Activated CD4-positive, alpha-beta T cell treated with anti-CD3 and anti-CD28 coated beads, Interleukin-2, amount 10 ng/mL, durations not matched to agents 7 days and 5 days (primary cell): ENCODE data around the gene DYNC2I2. TPM values are rescaled to one million over a fixed set of nuclear protein-coding genes. Genes with fewer than 3 reads are reported as not detected.
"Not testable (repeated sequence)": the region's sequence is repeated elsewhere in the genome, so short reads cannot be mapped to it uniquely, and the experiment has no call there.

Experiments
- CTCF ChIA-PET: fragments of 350-600 bp; sonication (Branson Sonifier 250); formaldehyde crosslinking; loops from one replicate; lab custom pipeline; 2021; ENCODE audit warnings: antibody characterized with exemption; lab: Charles Lee
- POLR2A ChIA-PET: fragments of 350-600 bp; sonication (Branson Sonifier 250); formaldehyde crosslinking; loops from one replicate; lab custom pipeline; 2021; ENCODE audit warnings: antibody characterized with exemption; lab: Charles Lee
- DNase-seq: peaks from one replicate; pipeline ENCODE4 v3.0.0-alpha.2; 2020
- H3K27ac Mint-ChIP-seq: one replicate; pipeline ENCODE4 v1.8.0; 2021; ENCODE audit warnings: mild to moderate bottlenecking, moderate library complexity, mixed read lengths
- H3K27me3 Mint-ChIP-seq: one replicate; pipeline ENCODE4 v1.8.0; 2021; ENCODE audit warnings: mixed read lengths
- H3K36me3 Mint-ChIP-seq: one replicate; pipeline ENCODE4 v1.8.0; 2021; ENCODE audit warnings: low read depth, mixed read lengths
- H3K4me1 Mint-ChIP-seq: one replicate; pipeline ENCODE4 v1.8.0; 2021; ENCODE audit warnings: mixed read lengths
- H3K4me3 Mint-ChIP-seq: one replicate; pipeline ENCODE4 v1.8.0; 2021; ENCODE audit warnings: mild to moderate bottlenecking, moderate library complexity, mixed read lengths
- H3K9me3 Mint-ChIP-seq: one replicate; pipeline ENCODE4 v1.8.0; 2021; ENCODE audit warnings: mixed read lengths
- total RNA-seq, 2 experiments: library from RNA; stranded (reverse); gene quantifications; one replicate each; pipeline ENCODE4 v1.2.3, GENCODE V29; 2021

Gene DYNC2I2
- total RNA-seq, 2 experiments from 2014 or later: 60.6 to 68.3 TPM

DNA sequence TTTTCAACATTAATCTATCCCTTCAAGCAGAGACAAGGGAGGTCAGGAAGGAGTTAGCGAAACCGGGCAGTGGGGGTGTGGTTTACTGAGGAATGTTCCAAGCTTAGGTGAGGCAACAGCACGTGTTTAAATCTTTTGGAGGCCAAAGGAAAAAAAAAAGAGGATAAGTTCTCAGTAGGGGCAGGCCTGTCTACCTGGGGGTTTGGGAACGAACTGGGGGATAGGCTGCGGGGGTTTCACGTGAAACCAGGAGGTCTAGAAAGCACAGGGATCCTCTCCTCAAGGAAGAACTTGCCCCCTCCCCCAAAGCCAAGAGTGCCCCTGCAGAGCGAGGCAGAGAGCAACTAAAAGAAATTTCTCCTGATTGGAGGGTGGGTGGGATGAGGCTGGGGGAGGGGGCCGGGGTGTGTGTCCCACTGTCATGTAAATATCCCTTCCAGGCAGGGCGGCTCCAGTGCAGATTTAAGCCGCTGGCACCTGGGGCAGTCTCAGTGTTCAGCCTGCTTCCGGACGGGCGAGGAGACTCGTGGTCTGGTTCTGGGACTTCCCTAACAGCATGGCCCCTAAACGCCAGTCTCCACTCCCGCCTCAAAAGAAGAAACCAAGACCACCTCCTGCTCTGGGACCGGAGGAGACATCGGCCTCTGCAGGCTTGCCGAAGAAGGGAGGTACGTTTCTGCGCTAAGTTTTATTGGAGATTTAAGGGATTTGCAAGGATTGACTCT, 26.9 kb upstream of the DYNC2I2 start:
- H3K9me3 Mint-ChIP-seq: no peaks in the 10 kb centered on the region
- H3K4me1 Mint-ChIP-seq: peaks cover 53% of the 10 kb centered on the region
- H3K27ac Mint-ChIP-seq: peak overlapping the region; percentile 99
- H3K36me3 Mint-ChIP-seq: peaks cover 12% of the 10 kb centered on the region
- ChIA-PET POLR2A (interaction anchor here (0.6 kb wide), 1 partner anchor 33 kb away, joined by 4 read pairs; no protein-coding TSS in a partner anchor), CTCF (interaction anchor here (0.9 to 2.7 kb wide), 6 partner anchors 8 to 125 kb away, joined by 3 to 15 read pairs (median 4); partner anchors contain the start of gene PKN3)
- H3K27me3 Mint-ChIP-seq: no peaks in the 10 kb centered on the region
- peak; percentile 34 for DNase-seq
- peak overlapping the region; percentile 99 for H3K4me3 Mint-ChIP-seq

DNA sequence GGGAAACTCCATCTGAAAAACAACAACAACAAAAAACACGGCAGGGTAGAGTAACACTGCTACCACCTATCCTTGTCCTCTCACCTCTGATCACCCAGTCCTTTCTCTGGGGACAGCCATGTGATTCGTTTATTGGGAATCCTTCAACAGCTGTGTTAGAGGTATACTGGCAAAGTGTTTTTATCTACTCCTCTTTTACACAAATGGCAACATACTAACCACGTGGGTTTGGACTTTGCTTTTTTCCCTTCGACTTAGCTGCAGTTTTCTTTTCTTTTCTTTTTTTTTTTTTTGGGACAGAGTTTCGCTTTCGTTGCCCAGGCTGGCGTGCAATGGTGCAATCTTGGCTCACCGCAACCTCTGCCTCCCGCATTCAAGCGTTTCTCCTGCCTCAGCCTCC, 21.1 kb upstream of the DYNC2I2 start:
- CTCF ChIA-PET: interaction anchor here (0.6 to 3.3 kb wide), 6 partner anchors 10 to 223 kb away, joined by 3 to 10 read pairs (median 4); no protein-coding TSS in a partner anchor
- H3K4me3 Mint-ChIP-seq: no peak overlapping the region
- POLR2A ChIA-PET: interaction anchor here (0.6 kb wide), 1 partner anchor 23 kb away, joined by 3 read pairs; no protein-coding TSS in a partner anchor
- DNase-seq: no peak
- H3K36me3 Mint-ChIP-seq: no peaks in the 10 kb centered on the region
- no peaks in the 10 kb centered on the region for H3K9me3 Mint-ChIP-seq
- no peaks in the 10 kb centered on the region for H3K27me3 Mint-ChIP-seq
- H3K4me1 Mint-ChIP-seq: peaks cover 4% of the 10 kb centered on the region
- H3K27ac Mint-ChIP-seq: no peak overlapping the region

DNA sequence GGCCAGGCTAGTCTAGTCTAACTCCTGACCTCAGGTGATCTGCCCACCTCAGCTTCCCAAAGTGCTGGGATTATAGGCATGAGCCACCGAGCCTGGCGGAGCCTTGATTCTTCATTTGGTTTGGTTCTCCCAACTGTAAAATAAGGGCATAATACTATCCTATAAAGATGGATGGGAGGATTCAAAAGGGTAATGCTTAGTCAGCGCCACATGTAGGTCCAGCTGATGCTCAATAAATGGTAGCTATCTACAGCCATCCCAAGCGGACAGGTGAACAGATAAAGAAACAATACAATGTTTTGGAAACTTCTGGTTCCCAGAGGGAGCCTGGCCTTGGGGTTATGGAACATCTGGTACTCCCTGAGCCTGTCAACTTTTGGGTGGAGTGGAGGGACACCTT, 18.7 kb upstream of the DYNC2I2 start:
- CTCF ChIA-PET: interaction anchor here (0.7 to 3.3 kb wide), 9 partner anchors 8 to 154 kb away, joined by 3 to 15 read pairs (median 6); partner anchors contain the start of gene ENDOG
- POLR2A ChIA-PET: interaction anchor here (0.5 kb wide), 1 partner anchor 11 kb away, joined by 5 read pairs; no protein-coding TSS in a partner anchor
- Mint-ChIP-seq H3K36me3 (no peaks in the 10 kb centered on the region), H3K9me3 (no peaks in the 10 kb centered on the region), H3K4me1 (no peaks in the 10 kb centered on the region), H3K27me3 (no peaks in the 10 kb centered on the region), H3K27ac (no peak overlapping the region), H3K4me3 (no peak overlapping the region)
- DNase-seq: no peak

DNA sequence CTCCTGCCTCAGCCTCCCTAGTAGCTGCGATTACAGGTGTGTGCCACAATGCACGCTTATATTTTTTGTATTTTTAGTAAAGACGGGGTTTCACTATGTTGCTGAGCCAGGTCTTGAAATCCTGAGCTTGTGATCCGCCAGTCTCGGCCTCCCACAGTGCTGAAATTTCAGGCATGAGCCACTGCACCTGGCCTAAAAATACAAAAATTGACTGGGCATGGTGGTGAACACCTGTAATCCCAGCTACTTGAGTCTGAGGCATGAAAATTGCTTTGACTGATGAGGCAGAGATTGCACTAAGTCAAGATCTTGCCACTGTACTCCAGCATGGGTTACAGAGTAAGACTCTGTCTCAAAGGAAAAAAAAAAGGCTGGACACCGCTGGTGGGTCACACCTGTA, 13.1 kb upstream of the DYNC2I2 start:
- POLR2A ChIA-PET: no interaction called here
- Mint-ChIP-seq H3K4me1 (no peaks in the 10 kb centered on the region), H3K27me3 (no peaks in the 10 kb centered on the region), H3K27ac (no peak overlapping the region), H3K9me3 (no peaks in the 10 kb centered on the region), H3K4me3 (no peak overlapping the region), H3K36me3 (no peaks in the 10 kb centered on the region)
- CTCF ChIA-PET: interaction anchor here (0.6 to 2.0 kb wide), 2 partner anchors 21 to 22 kb away, joined by 5 to 6 read pairs; no protein-coding TSS in a partner anchor
- no peak for DNase-seq

DNA sequence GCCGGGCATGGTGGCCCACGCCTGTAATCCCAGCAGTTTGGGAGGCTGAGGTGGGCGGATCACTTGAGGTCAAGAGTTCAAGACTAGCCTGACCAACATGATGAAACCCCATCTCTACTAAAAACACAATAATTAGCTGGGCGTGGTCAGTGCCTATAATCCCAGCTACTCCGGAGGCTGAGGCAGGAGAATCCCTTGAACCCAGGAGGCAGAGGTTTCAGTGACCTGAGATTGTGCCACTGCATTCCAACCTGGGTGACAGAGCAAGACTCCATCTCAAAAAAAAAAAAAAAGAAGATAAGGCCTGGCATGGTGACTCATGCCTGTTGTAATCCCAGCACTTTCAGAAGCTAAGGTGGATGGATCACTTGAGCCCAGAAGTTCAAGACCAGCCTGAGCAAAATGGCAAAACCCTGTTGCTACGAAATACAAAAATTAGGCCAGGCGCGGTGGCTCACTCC, 9.9 kb upstream of the DYNC2I2 start:
- H3K27ac Mint-ChIP-seq, H3K4me1 Mint-ChIP-seq, H3K27me3 Mint-ChIP-seq, H3K4me3 Mint-ChIP-seq, POLR2A ChIA-PET, H3K36me3 Mint-ChIP-seq, H3K9me3 Mint-ChIP-seq, DNase-seq: not testable (repeated sequence)
- CTCF ChIA-PET: interaction anchor here (0.5 to 1.5 kb wide), 2 partner anchors 10 to 864 kb away, joined by 4 to 10 read pairs; no protein-coding TSS in a partner anchor

DNA sequence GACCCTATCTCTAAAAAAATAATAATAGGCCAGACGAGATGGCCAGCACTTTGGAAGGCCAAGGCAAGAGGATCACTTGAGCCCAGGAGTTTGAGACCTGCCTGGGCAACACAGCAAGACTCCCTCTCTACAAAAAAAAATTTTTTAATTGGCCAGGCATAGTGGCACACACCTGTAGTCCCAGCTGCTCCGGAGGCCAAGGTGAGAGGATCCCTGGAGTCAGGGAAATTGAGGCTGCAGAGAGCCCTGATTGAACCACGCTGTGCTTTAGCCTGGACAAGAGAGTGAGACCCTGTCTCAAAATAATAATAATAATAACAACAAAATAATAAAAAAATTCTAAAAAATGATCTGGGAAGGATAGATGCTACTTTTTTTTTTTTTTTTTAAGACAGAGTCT, 1.1 kb upstream of the DYNC2I2 start:
- Mint-ChIP-seq H3K27ac (peak overlapping the region; percentile 100), H3K27me3 (no peaks in the 10 kb centered on the region)

DNA sequence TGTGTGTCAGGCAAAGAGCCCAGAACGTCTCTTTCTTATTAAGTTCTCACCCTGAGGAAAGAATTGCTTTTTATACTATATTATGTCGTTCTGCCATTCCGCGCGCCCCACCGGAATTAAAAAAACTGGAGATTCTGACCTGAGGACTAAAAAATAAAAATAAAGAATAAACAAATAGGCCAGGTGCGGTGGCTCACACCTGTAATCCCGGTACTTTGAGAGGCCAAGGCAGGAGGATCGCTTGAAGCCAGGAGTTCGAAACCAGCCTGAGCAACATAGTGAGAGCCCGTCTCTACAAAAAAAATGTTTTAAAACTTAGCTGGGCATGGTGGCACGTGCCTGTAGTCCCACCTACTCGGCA, 677 bp upstream of the DYNC2I2 start:
- H3K4me1 Mint-ChIP-seq: peaks cover 21% of the 10 kb centered on the region
- H3K9me3 Mint-ChIP-seq: no peaks in the 10 kb centered on the region
- H3K4me3 Mint-ChIP-seq: peak overlapping the region; percentile 87
- POLR2A ChIA-PET: no interaction called here
- no peaks in the 10 kb centered on the region for H3K36me3 Mint-ChIP-seq
- CTCF ChIA-PET: interaction anchor here (1.4 to 1.8 kb wide), 3 partner anchors 17 to 107 kb away, joined by 3 to 6 read pairs (median 5); partner anchors contain the start of gene PKN3
- H3K27me3 Mint-ChIP-seq: no peaks in the 10 kb centered on the region
- no peak for DNase-seq
- peak overlapping the region; percentile 100 for H3K27ac Mint-ChIP-seq

More for the DNA sequence above, 1.1 kb upstream of the DYNC2I2 start:
- Mint-ChIP-seq H3K4me3 (no peak overlapping the region), H3K4me1 (peaks cover 21% of the 10 kb centered on the region), H3K9me3 (no peaks in the 10 kb centered on the region), H3K36me3 (no peaks in the 10 kb centered on the region)
- no peak for DNase-seq
- ChIA-PET POLR2A (no interaction called here), CTCF (interaction anchor here (0.9 to 1.8 kb wide), 4 partner anchors 17 to 107 kb away, joined by 3 to 6 read pairs (median 4); partner anchors contain the start of gene PKN3)

DNA sequence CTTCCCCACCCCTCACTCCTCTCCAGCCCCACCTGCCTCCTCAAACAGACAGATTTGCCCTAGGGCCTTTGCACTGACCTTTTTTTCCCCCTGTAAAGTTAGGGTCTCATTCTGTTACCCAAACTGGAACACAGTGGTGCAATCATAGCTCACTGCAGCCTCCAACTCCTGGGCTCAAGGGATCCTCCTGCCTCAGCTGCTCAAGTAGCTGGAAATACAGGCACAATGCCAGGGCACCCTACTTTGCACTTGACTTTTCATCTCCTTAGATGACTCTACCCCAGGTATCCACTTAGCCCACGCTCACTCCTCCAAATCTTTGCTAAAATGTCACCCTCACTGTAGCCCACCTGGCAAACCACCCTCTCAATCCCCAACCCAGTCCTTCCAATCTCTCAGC, 2.2 kb downstream of the DYNC2I2 start:
- peaks cover 23% of the 10 kb centered on the region for H3K4me1 Mint-ChIP-seq
- H3K27ac Mint-ChIP-seq: no peak overlapping the region
- H3K36me3 Mint-ChIP-seq: no peaks in the 10 kb centered on the region
- H3K4me3 Mint-ChIP-seq: peak overlapping the region; percentile 24
- POLR2A ChIA-PET: no interaction called here
- no peaks in the 10 kb centered on the region for H3K9me3 Mint-ChIP-seq
- DNase-seq: no peak
- CTCF ChIA-PET: interaction anchor here (1.0 to 1.3 kb wide), 3 partner anchors 9 to 117 kb away, joined by 3 to 4 read pairs (median 3); no protein-coding TSS in a partner anchor
- no peaks in the 10 kb centered on the region for H3K27me3 Mint-ChIP-seq

DNA sequence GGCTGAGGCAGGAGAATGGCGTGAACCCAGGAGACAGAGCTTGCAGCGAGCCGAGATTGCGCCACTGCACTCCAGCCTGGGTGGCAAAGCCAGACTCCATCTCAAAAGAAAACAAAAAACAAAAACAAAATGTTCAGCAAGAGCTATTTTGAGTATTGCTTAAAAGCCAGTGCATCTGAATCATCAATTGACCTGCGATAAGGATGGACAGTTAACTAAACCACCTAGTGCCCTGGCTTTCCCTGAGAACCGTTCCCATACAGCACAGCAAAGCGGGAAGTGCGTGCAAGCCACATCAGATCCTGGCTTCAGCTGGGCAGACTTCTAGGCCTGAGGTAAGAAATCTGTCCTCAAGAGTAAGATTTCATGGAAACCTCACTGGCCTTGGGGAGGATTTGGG, 2.7 kb downstream of the DYNC2I2 start:
- CTCF ChIA-PET: interaction anchor here (1.2 to 1.3 kb wide), 2 partner anchors 8 to 117 kb away, joined by 3 to 4 read pairs; no protein-coding TSS in a partner anchor
- no peaks in the 10 kb centered on the region for H3K36me3 Mint-ChIP-seq
- DNase-seq: no peak
- no peaks in the 10 kb centered on the region for H3K9me3 Mint-ChIP-seq
- POLR2A ChIA-PET: no interaction called here
- H3K27ac Mint-ChIP-seq: no peak overlapping the region
- H3K4me3 Mint-ChIP-seq: no peak overlapping the region
- no peaks in the 10 kb centered on the region for H3K27me3 Mint-ChIP-seq
- peaks cover 23% of the 10 kb centered on the region for H3K4me1 Mint-ChIP-seq

DNA sequence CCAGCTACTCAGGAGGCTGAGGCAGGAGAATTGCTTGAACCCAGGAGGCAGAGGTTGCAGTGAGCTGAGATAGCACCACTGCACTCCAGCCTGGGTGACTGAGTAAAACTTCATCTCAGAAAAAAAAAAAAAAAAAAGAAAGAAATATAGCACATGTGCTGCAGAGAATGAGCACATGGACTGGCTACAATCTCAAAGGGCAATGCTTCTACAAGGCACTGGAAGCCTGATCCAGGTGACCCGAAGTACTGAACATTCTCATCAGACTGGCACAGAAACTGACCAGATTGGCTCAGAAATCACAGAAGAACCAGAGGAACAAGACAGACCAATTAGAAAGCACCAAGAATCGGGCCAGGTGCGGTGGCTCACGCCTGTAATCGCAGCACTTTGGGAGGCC, 4.8 kb downstream of the DYNC2I2 start:
- no peak for DNase-seq
- no peak overlapping the region for H3K4me3 Mint-ChIP-seq
- no peaks in the 10 kb centered on the region for H3K36me3 Mint-ChIP-seq
- peaks cover 17% of the 10 kb centered on the region for H3K4me1 Mint-ChIP-seq
- no peaks in the 10 kb centered on the region for H3K27me3 Mint-ChIP-seq
- H3K27ac Mint-ChIP-seq: no peak overlapping the region
- ChIA-PET POLR2A (no interaction called here), CTCF (interaction anchor here (0.6 kb wide), 2 partner anchors 289 to 290 kb away, joined by 4 read pairs; no protein-coding TSS in a partner anchor)
- H3K9me3 Mint-ChIP-seq: no peaks in the 10 kb centered on the region

DNA sequence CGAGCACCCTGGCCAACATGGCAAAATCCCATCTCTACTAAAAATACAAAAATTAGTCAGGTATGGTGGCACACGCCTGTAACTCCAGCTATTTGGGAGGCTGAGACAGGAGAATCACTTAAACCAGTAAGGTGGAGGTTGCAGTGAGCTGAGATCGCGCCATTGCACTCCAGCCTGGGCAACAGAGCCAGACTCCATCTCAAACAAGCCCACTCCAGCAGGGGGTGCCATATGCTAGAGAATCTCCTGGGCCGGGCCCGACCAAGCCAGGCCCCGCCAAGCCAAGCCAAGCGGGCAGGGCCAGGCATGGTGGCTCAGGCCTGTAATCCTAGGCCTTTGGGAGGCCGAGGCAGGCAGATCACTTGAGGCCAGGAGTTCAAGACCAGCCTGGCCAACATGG, 8.4 kb downstream of the DYNC2I2 start:
- H3K36me3 Mint-ChIP-seq, H3K27ac Mint-ChIP-seq, H3K4me3 Mint-ChIP-seq, H3K4me1 Mint-ChIP-seq, POLR2A ChIA-PET, H3K27me3 Mint-ChIP-seq, H3K9me3 Mint-ChIP-seq: not testable (repeated sequence)
- peak; percentile 69 for DNase-seq
- CTCF ChIA-PET: interaction anchor here (0.6 to 0.9 kb wide), 3 partner anchors 21 to 280 kb away, joined by 3 to 5 read pairs (median 4); no protein-coding TSS in a partner anchor

DNA sequence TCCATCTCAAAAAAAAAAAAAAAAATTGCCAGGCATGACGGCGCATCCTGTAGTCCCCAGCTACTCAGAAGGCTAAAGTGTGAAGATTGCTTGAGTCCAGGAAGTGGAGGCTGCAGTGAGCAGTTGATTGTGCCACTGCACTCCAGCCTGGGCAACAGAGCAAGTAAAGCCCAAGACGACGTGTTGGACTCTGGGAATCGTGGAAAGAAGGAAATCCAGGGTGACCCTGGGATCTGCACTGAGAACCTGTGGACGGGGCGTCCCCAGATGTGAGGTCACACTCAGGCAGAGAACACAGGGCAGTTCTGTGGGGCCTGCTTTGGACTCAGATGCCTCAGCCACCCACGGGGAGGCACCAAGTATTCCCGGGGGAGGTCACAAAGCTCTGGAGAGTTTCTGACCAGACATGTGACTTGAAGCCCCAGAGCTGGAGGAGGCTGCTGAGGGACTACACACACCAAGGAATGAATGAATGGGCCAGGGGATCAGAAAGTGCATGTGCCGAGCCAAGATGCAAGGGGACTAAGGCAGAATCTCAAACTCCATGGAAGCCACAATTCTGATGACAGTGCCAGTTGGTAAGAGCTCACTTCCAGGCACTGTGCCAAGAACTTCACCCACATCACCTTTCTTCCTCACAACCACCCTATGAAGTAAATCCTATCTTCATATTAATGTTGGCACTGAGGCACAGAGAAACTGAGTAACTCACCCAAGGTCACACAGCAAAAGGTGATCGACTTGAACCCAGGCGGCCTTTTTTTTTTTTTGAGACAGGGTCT, 12.9 kb downstream of the DYNC2I2 start:
- CTCF ChIA-PET: interaction anchor here (0.6 kb wide), 1 partner anchor 128 kb away, joined by 3 read pairs; no protein-coding TSS in a partner anchor
- H3K4me1 Mint-ChIP-seq: peaks cover 6% of the 10 kb centered on the region
- no peak overlapping the region for H3K27ac Mint-ChIP-seq
- H3K4me3 Mint-ChIP-seq: no peak overlapping the region
- no peaks in the 10 kb centered on the region for H3K27me3 Mint-ChIP-seq
- H3K9me3 Mint-ChIP-seq: no peaks in the 10 kb centered on the region
- peaks cover 10% of the 10 kb centered on the region for H3K36me3 Mint-ChIP-seq
- POLR2A ChIA-PET: interaction anchor here (0.6 kb wide), 1 partner anchor 748 kb away, joined by 4 read pairs; no protein-coding TSS in a partner anchor
- no peak for DNase-seq
